Measurements from ENCODE around the gene INS. TPM values are rescaled to one million over a fixed set of nuclear protein-coding genes. Genes with fewer than 3 reads are reported as not detected.

The INS gene
- total and polyA plus RNA-seq, 2 of the 4 experiments (the other 2 are of a cell fraction) = not detected

DNA sequence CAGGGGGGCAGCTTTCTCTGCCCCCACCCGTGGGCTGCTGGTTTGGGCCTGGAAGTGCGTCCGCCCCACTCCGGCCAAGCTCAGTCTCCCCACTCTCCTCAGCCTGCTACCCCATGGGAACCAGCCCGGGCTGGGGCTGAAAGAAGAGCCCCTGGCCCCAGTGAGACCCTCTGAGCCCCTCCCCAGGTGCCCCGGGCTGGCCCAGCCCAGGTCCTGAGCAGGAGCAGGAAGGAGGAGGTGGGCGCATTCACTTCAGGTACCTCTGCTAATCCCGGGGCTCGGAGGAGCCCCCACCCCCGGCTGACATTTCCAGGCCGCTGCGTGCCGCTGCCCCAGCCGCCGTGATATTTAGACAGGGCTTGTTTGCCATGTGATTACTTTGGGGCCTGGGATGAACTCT is 19.3 kb upstream of the INS start:
- intact Hi-C loops (cut with micrococcal nuclease) (no loop called here), in situ Hi-C loops (cut with MboI; ENCODE audit: low sequenced_read_pairs) (loop anchor here (25.0 kb wide), 1 partner anchor 707 kb away; the partner anchor contains the start of gene CDKN1C), dilution Hi-C loops (cut with HindIII; ENCODE audit: low sequenced_read_pairs, unreplicated experiment) (no loop called here)
- H4K91ac ChIP-seq (ENCODE audit: insufficient read depth, low read depth, low read length) = no peak overlapping the region
- no peak overlapping the region for H3K56ac ChIP-seq (ENCODE audit: extremely low read depth, insufficient read depth, low read length)
- H3K23ac ChIP-seq (ENCODE audit: low read depth, low read length) = no peak overlapping the region
- POLR2A ChIA-PET (ENCODE audit: unreplicated experiment) = no interaction called here
- CTCF ChIA-PET = no interaction called here
- H2BK120ac ChIP-seq (ENCODE audit: low read depth, low read length) = no peak overlapping the region
- peaks cover 6% of the 10 kb centered on the region for H3K9me1 ChIP-seq (ENCODE audit: insufficient read depth, low read length)
- no peaks in the 10 kb centered on the region for H3K9me3 ChIP-seq (ENCODE audit: control insufficient read depth, insufficient read depth, low read length)
- TF ChIP-seq FOS (IDR thresholded peaks at IDR 0.05; ENCODE audit: low read depth, low read length) (no peak), MAFK (IDR thresholded peaks at IDR 0.05; ENCODE audit: low read depth, low read length) (no peak), CEBPB (IDR thresholded peaks at IDR 0.05; ENCODE audit: low read depth, low read length) (no peak), RCOR1 (IDR thresholded peaks at IDR 0.05; ENCODE audit: insufficient replicate concordance, low read length) (no peak), CHD1 (IDR thresholded peaks at IDR 0.05; ENCODE audit: low read depth, low read length) (no peak), MXI1 (IDR thresholded peaks at IDR 0.05; ENCODE audit: borderline replicate concordance, low read depth, low read length) (no peak), BHLHE40 (IDR thresholded peaks at IDR 0.05; ENCODE audit: low read depth, low read length) (no peak), NFE2L2 (IDR thresholded peaks at IDR 0.05; ENCODE audit: low read depth, low read length) (no peak), SMC3 (IDR thresholded peaks at IDR 0.05; ENCODE audit: low read depth, low read length) (no peak), MAZ (IDR thresholded peaks at IDR 0.05; ENCODE audit: borderline replicate concordance, low read depth, low read length) (no peak), RAD21 (IDR thresholded peaks at IDR 0.05; ENCODE audit: low read length) (no peak)
- TF ChIP-seq, protein P1, sequence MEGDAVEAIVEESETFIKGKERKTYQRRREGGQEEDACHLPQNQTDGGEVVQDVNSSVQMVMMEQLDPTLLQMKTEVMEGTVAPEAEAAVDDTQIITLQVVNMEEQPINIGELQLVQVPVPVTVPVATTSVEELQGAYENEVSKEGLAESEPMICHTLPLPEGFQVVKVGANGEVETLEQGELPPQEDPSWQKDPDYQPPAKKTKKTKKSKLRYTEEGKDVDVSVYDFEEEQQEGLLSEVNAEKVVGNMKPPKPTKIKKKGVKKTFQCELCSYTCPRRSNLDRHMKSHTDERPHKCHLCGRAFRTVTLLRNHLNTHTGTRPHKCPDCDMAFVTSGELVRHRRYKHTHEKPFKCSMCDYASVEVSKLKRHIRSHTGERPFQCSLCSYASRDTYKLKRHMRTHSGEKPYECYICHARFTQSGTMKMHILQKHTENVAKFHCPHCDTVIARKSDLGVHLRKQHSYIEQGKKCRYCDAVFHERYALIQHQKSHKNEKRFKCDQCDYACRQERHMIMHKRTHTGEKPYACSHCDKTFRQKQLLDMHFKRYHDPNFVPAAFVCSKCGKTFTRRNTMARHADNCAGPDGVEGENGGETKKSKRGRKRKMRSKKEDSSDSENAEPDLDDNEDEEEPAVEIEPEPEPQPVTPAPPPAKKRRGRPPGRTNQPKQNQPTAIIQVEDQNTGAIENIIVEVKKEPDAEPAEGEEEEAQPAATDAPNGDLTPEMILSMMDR (conservative IDR thresholded peaks at IDR 0.05; ENCODE audit: low read depth, low read length) = no peak
- TF ChIP-seq, protein P2, sequence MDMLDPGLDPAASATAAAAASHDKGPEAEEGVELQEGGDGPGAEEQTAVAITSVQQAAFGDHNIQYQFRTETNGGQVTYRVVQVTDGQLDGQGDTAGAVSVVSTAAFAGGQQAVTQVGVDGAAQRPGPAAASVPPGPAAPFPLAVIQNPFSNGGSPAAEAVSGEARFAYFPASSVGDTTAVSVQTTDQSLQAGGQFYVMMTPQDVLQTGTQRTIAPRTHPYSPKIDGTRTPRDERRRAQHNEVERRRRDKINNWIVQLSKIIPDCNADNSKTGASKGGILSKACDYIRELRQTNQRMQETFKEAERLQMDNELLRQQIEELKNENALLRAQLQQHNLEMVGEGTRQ (IDR thresholded peaks at IDR 0.05; ENCODE audit: low read depth, low read length) = no peak
- H2AK5ac ChIP-seq (ENCODE audit: low read depth, low read length) = no peak overlapping the region
- WGBS, 2 experiments (ENCODE audit: extremely low coverage in 2 of 2, insufficient read length in 1 of 2) = 78% methylated on average over 8 of the region's 15 CpGs; no CpG with 5 or more reads in 1 of the 2 experiments
- H3K4me1 ChIP-seq (ENCODE audit: control insufficient read depth, insufficient read depth, low read length) = no peaks in the 10 kb centered on the region
- no peaks in the 10 kb centered on the region for H3K79me1 ChIP-seq (ENCODE audit: low read depth in 1 of 2, low read length in 2 of 2)
- no peak overlapping the region for H2BK20ac ChIP-seq (ENCODE audit: low read depth, low read length)
- no peak overlapping the region for H2BK15ac ChIP-seq (ENCODE audit: low read depth, low read length)
- H3K14ac ChIP-seq (replicated peaks; ENCODE audit: low read depth, low read length) = no peak overlapping the region
- no peak overlapping the region for H2AFZ ChIP-seq (replicated peaks; ENCODE audit: low read length, poor library complexity)
- H4K8ac ChIP-seq (ENCODE audit: low read depth in 2 of 2, low read length in 2 of 2) = no peak overlapping the region
- no peak overlapping the region for H3K4me3 ChIP-seq (ENCODE audit: insufficient read depth, low read depth, low read length)
- ATAC-seq (ENCODE audit: low read depth) = no peak
- no peak overlapping the region for H3K4me2 ChIP-seq (ENCODE audit: low read depth, low read length)
- H3K18ac ChIP-seq (ENCODE audit: low read depth, low read length) = no peak overlapping the region
- no peak overlapping the region for H3K27ac ChIP-seq (ENCODE audit: insufficient read depth, low read length)
- H3K9ac ChIP-seq (ENCODE audit: low read depth, low read length) = no peak overlapping the region
- no peaks in the 10 kb centered on the region for H4K20me1 ChIP-seq (ENCODE audit: insufficient read depth, low read length)
- no peaks in the 10 kb centered on the region for H3K36me3 ChIP-seq (ENCODE audit: control insufficient read depth, insufficient read depth, low read length)
- BruUV-seq (replicated peaks) = no TSS peak
- H2BK5ac ChIP-seq (ENCODE audit: low read depth, low read length, poor library complexity, severe bottlenecking) = no peak overlapping the region
- no peak overlapping the region for H3K4ac ChIP-seq (ENCODE audit: low read depth, low read length)
- peaks cover 15% of the 10 kb centered on the region for H3K27me3 ChIP-seq (ENCODE audit: control insufficient read depth, insufficient read depth, low read length)
- no peak overlapping the region for H2AK9ac ChIP-seq (replicated peaks; ENCODE audit: low read depth, low read length, poor library complexity)
- H4K5ac ChIP-seq (ENCODE audit: low read depth, low read length) = no peak overlapping the region
- no peak for DNase-seq

All from IMR-90 (cell line).